Stomach (tissue), 9 donors: ENCODE results near the gene TSPAN2. TPM values are rescaled to one million over a fixed set of nuclear protein-coding genes. Genes with fewer than 3 reads are reported as not detected.
"Not testable (repeated sequence)": the region's sequence is repeated elsewhere in the genome, so short reads cannot be mapped to it uniquely, and the experiment has no call there.

ENCODE experiments used
- DNase-seq, 2 donors: peaks; one replicate each; pipeline versions ENCODE4 v3.0.0 to v3.0.0-alpha.2; 2013 to 2019
- H3K27ac ChIP-seq, 5 donors: fragments of 200-600 bp in 4 of 5; sonication (generic) in 4 of 5; one replicate each; pipeline ENCODE4 v1.5.1; 2013 to 2019; ENCODE audit warnings: mild to moderate bottlenecking in 1 of 5, moderate library complexity in 1 of 5
- H3K27me3 ChIP-seq, 3 donors: fragments of 200-600 bp; sonication (generic); one replicate each; pipeline ENCODE4 v1.5.1; 2017 to 2019; ENCODE audit warnings: mixed run types in 1 of 3
- H3K36me3 ChIP-seq, 4 donors: fragments of 200-600 bp; sonication (generic); 1 replicate in 3 of 4; 2 replicates in 1 of 4; pipeline ENCODE4 v1.5.1; 2016 to 2019
- H3K4me1 ChIP-seq, 4 donors: fragments of 200-600 bp; sonication (generic); one replicate each; pipeline ENCODE4 v1.5.1; 2016 to 2019
- H3K4me3 ChIP-seq, 4 donors: fragments of 200-600 bp; sonication (generic) in 3 of 4; one replicate each; pipeline ENCODE4 v1.5.1; 2016 to 2019; ENCODE audit warnings: mild to moderate bottlenecking in 1 of 4
- H3K9me3 ChIP-seq, 4 donors: fragments of 200-600 bp; sonication (generic); one replicate each; pipeline ENCODE4 v1.5.1; 2016 to 2019
- EP300 ChIP-seq: sonication (generic); formaldehyde crosslinking; IDR thresholded peaks from one replicate; pipeline ENCODE4 v1.6.1; 2017; ENCODE audit warnings: antibody characterized with exemption
- POLR2A ChIP-seq, 4 donors: fragments of 450-650 bp; IDR thresholded peaks; one replicate each; pipeline ENCODE4 v1.6.1; 2016; ENCODE audit warnings: antibody characterized with exemption in 4 of 4, control low read depth in 2 of 4, mild to moderate bottlenecking in 1 of 4, moderate library complexity in 1 of 4
- POLR2AphosphoS5 ChIP-seq, 3 donors: sonication (generic); formaldehyde crosslinking; IDR thresholded peaks; one replicate each; pipeline ENCODE4 v1.6.1; 2016; ENCODE audit warnings: antibody characterized with exemption in 3 of 3
- WGBS, 5 donors: extraction: QIAGEN DNeasy Blood & Tissue Kit in 3 of 5; methylation state at CpG; one replicate each; pipeline versions ENCODE4 v1.1.5 to v1.1.7; 2013 to 2018; 5-methylcytosine and 5-hydroxymethylcytosine counted together
- intact Hi-C: fragments of 100-400 bp; cut with DNase I; formaldehyde crosslinking; loops from one replicate; pipeline ENCODE4 v1.15.1; 2023; ENCODE audit warnings: low total_unique reads
- polyA plus RNA-seq, 3 donors: library from polyadenylated mRNA; stranded (reverse); fragments of 200-250 nt; gene quantifications; one replicate each; pipeline ENCODE4 v1.2.3, GENCODE V29; 2013
- total RNA-seq, 5 donors: library from RNA; depleted of rRNA; stranded (reverse); fragments of >200 nt; gene quantifications; one replicate each; pipeline versions ENCODE4 v1.1.0 to v1.2.3, GENCODE V29; 2014 to 2016
- TF ChIP-seq, protein P1 (sequence below), 7 experiments: fragments of 450-650 bp in 4 of 7; fragments of 200-600 bp in 3 of 7; sonication (generic) in 3 of 7; IDR thresholded peaks; one replicate each; pipeline ENCODE4 v1.5.1; 2016 to 2019; ENCODE audit warnings: antibody characterized with exemption in 7 of 7, control low read depth in 2 of 7, mild to moderate bottlenecking in 1 of 7
- donor health status: healthy with polysubstance abuse.
- donor health status: Bipolar disorder and iron deficiency.
- donor health status: healthy.

Gene TSPAN2
- total and polyA plus RNA-seq, 8 donors = 2.6 to 39.7 (median 10.2) TPM

DNA sequence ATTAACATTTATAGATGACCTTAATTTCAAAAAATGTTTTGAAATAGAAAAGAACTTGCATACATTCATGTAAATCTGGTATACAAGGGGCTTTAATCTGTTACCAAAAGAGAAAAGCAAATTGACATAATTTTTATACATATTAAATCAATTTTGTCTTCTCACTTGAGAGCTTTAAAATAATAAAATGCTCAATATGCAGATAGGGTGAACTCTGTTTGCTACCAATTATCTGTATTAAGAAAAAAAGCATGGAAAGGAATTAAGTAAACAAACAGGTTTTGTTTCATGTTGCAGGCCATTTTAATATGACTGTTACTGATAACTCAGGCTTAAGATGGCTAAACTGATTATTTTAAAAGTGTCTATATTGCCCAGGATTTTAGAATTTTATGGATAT, 65.7 kb downstream of the TSPAN2 start:
- intact Hi-C loops = no loop called here
- no peak overlapping the region for H3K27ac ChIP-seq
- no peak for DNase-seq
- no peaks in the 10 kb centered on the region for H3K36me3 ChIP-seq
- no peaks in the 10 kb centered on the region for H3K4me1 ChIP-seq
- peaks cover 0 to 6% (median 0%) of the 10 kb centered on the region in 4 donors for H3K9me3 ChIP-seq
- TF ChIP-seq EP300 (no peak), POLR2A (IDR thresholded peaks at IDR 0.05) (no peak), POLR2AphosphoS5 (IDR thresholded peaks at IDR 0.05) (no peak)
- TF ChIP-seq, protein P1, sequence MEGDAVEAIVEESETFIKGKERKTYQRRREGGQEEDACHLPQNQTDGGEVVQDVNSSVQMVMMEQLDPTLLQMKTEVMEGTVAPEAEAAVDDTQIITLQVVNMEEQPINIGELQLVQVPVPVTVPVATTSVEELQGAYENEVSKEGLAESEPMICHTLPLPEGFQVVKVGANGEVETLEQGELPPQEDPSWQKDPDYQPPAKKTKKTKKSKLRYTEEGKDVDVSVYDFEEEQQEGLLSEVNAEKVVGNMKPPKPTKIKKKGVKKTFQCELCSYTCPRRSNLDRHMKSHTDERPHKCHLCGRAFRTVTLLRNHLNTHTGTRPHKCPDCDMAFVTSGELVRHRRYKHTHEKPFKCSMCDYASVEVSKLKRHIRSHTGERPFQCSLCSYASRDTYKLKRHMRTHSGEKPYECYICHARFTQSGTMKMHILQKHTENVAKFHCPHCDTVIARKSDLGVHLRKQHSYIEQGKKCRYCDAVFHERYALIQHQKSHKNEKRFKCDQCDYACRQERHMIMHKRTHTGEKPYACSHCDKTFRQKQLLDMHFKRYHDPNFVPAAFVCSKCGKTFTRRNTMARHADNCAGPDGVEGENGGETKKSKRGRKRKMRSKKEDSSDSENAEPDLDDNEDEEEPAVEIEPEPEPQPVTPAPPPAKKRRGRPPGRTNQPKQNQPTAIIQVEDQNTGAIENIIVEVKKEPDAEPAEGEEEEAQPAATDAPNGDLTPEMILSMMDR (IDR thresholded peaks at IDR 0.05) = no peak
- no peak overlapping the region for H3K4me3 ChIP-seq
- peaks cover 0 to 3% (median 0%) of the 10 kb centered on the region in 3 donors for H3K27me3 ChIP-seq

DNA sequence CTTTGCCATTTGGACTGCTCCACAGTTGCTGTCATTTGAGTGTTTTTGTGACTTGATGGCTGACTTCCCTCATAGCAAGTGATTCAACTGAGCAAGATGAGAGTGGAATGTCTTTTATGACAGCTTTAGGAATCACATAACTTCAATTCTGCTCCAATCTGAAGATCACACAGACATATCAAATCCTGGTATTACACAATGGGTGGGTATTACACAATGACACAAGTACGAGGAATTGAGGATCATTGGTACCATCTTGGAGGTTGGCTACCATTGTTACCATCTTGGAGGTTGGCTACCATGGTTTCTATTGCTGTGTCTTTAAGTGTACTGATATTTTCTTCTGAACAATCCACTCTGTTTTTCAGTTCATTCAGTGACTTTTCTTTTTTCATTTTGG, 68.2 kb downstream of the TSPAN2 start:
- TF ChIP-seq POLR2AphosphoS5 (IDR thresholded peaks at IDR 0.05) (no peak), EP300 (no peak)
- Histone ChIP-seq H3K27me3 (peaks cover 0 to 3% (median 0%) of the 10 kb centered on the region in 3 donors), H3K36me3 (no peaks in the 10 kb centered on the region), H3K9me3 (peaks cover 0 to 6% (median 0%) of the 10 kb centered on the region in 4 donors), H3K4me3 (no peak overlapping the region), H3K4me1 (no peaks in the 10 kb centered on the region), H3K27ac (no peak overlapping the region)
- no peak for DNase-seq
- WGBS, 5 donors = 56 to 78% (median 71%) methylated on average over 1 of the region's 1 CpG
- intact Hi-C loops = no loop called here

DNA sequence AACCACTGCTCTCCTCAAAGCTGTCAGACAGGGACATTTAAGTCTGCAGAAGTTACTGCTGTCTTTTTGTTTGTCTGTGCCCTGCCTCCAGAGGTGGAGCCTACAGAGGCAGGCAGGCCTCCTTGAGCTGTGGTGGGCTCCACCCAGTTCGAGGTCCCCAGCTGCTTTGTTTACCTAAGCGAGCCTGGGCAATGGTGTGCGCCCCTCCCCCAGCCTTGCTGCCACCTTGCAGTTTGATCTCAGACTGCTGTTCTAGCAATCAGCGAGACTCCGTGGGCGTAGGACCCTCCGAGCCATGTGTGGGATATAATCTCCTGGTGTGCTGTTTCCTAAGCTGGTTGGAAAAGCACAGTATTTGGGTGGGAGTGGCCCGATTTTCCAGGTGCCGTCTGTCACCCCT, 69.8 kb downstream of the TSPAN2 start:
- H3K27me3 ChIP-seq, H3K36me3 ChIP-seq, H3K9me3 ChIP-seq, H3K4me1 ChIP-seq, H3K4me3 ChIP-seq, H3K27ac ChIP-seq, DNase-seq, intact Hi-C loops: not testable (repeated sequence)
- 74 to 91% (median 87%) methylated on average over 7 to 9 of the region's 9 CpGs for WGBS, 5 donors

DNA sequence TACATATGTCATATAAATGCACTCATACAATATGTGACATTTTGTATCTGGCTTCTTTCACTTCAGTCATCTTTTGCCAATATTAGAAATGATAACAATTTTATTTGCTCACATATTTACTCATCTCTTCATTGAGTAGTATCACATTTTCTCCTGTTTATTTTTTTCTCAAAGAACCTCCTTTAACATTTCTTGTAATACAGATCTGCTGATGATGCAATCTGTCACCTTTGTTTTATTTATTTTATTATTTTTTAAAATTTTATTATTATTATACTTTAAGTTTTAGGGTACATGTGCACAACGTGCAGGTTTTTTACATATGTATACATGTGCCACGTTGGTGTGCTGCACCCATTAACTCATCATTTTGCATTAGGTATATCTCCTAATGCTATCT, 75.5 kb downstream of the TSPAN2 start:
- intact Hi-C loops = no loop called here
- TF ChIP-seq, protein P1 (IDR thresholded peaks at IDR 0.05) = no peak
- TF ChIP-seq POLR2AphosphoS5 (IDR thresholded peaks at IDR 0.05) (no peak), EP300 (no peak), POLR2A (IDR thresholded peaks at IDR 0.05) (no peak)
- no peaks in the 10 kb centered on the region for H3K36me3 ChIP-seq
- no peak overlapping the region for H3K27ac ChIP-seq
- H3K4me1 ChIP-seq = no peaks in the 10 kb centered on the region
- H3K4me3 ChIP-seq = no peak overlapping the region
- no peaks in the 10 kb centered on the region for H3K27me3 ChIP-seq
- H3K9me3 ChIP-seq = no peaks in the 10 kb centered on the region
- no peak for DNase-seq
- 84 to 93% (median 91%) methylated on average over 2 of the region's 2 CpGs for WGBS, 5 donors

DNA sequence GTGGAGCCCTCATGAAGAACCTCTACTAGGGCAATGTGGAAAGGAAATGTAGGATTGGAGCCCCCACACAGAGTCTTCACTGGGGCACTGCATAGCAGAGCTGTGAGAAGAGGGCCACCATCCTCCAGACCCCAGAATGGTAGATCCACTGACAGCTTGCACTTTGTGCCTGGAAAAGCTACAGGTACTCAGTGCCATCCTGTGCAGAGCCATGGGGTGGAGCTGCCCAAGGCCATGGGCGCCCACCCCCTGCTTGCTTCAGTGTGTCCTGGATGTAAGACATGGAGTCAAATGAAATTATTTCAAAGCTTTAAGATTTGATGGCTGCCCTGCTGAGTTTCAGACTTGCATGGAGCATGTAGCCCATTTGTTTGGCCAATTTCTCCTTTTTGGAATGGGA, 76.9 kb downstream of the TSPAN2 start:
- intact Hi-C loops = no loop called here
- Histone ChIP-seq H3K9me3 (no peaks in the 10 kb centered on the region), H3K4me1 (no peaks in the 10 kb centered on the region), H3K4me3 (no peak overlapping the region), H3K36me3 (no peaks in the 10 kb centered on the region), H3K27ac (no peak overlapping the region), H3K27me3 (no peaks in the 10 kb centered on the region)
- DNase-seq = no peak
- TF ChIP-seq POLR2AphosphoS5 (IDR thresholded peaks at IDR 0.05) (no peak), EP300 (no peak)
- 63 to 92% (median 67%) methylated on average over 1 of the region's 1 CpG for WGBS, 5 donors

DNA sequence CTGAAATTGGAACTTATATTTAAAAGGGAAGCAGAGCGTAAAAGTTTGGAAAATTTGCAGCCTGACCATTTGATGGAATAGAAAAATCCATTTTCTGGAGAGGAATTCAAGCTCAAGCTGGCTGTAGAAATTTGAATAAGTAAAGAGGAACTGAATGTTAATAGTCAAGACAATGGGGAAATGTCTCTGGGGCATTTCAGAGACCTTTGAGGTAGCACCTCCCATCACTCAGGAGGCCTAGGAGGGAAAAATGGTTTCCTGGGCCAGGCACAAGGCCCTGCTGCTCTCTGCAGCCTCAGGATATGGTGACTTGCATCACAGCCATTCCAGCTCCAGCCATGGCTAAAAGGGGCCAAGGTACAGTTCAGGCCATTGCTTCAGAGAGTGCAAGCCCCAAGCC, 77.3 kb downstream of the TSPAN2 start:
- WGBS, 5 donors = 93 to 100% (median 95%) methylated on average over 1 of the region's 1 CpG
- no peaks in the 10 kb centered on the region for H3K9me3 ChIP-seq
- no peak overlapping the region for H3K27ac ChIP-seq
- TF ChIP-seq, protein P1 (IDR thresholded peaks at IDR 0.05) = no peak
- TF ChIP-seq EP300 (no peak), POLR2AphosphoS5 (IDR thresholded peaks at IDR 0.05) (no peak), POLR2A (IDR thresholded peaks at IDR 0.05) (no peak)
- no peaks in the 10 kb centered on the region for H3K27me3 ChIP-seq
- intact Hi-C loops = no loop called here
- no peak for DNase-seq
- no peaks in the 10 kb centered on the region for H3K36me3 ChIP-seq
- no peak overlapping the region for H3K4me3 ChIP-seq
- H3K4me1 ChIP-seq = no peaks in the 10 kb centered on the region
